IMR-90 (cell line): ENCODE results near the gene CAST. TPM values are rescaled to one million over a fixed set of nuclear protein-coding genes. Genes with fewer than 3 reads are reported as not detected.
A peak's percentile ranks its signal among the peaks of the same experiment; 100 is the strongest.

Source experiments
- ATAC-seq: fragments of 200-7000 bp; cut with Tn5 transposase; 2 replicates; pipeline ENCODE4 v1.9.1; 2020; ENCODE audit warnings: low read depth, mild to moderate bottlenecking, moderate library complexity
- BruUV-seq: library from RNA; stranded (reverse); fragments of 400-500 nt; replicated peaks from 2 replicates; lab custom pipeline; 2021; lab: Mats Ljungman, UMichigan
- CTCF ChIA-PET: fragments of 300-600 bp; formaldehyde crosslinking; extraction: SDS; loops from one replicate; lab custom pipeline; 2021; ENCODE audit warnings: antibody characterized with exemption; lab: Yijun Ruan, JAX
- POLR2A ChIA-PET: fragments of 300-600 bp; sonication (Branson Sonifier 250); formaldehyde crosslinking; loops from one replicate; lab custom pipeline; 2022; ENCODE audit warnings: antibody characterized with exemption; ENCODE audit not compliant: unreplicated experiment; lab: Charles Lee
- DNase-seq: peaks from one replicate; pipeline ENCODE4 v3.0.0; 2013
- H2AFZ ChIP-seq: replicated peaks from 2 replicates; pipeline ENCODE3; 2013; ENCODE audit warnings: low read length, mild to moderate bottlenecking; ENCODE audit not compliant: poor library complexity
- H2AK5ac ChIP-seq: 2 replicates; pipeline ENCODE4 v1.6.1; 2013; ENCODE audit warnings: low read depth, low read length, inconsistent platforms
- H2AK9ac ChIP-seq: replicated peaks from 2 replicates; pipeline ENCODE3; 2013; ENCODE audit warnings: mild to moderate bottlenecking, low read depth, low read length, moderate library complexity; ENCODE audit not compliant: poor library complexity
- H2BK120ac ChIP-seq: 2 replicates; pipeline ENCODE4 v1.6.1; 2013; ENCODE audit warnings: low read depth, low read length, inconsistent platforms
- H2BK15ac ChIP-seq: 3 replicates; pipeline ENCODE4 v1.6.1; 2013; ENCODE audit warnings: low read depth, low read length, inconsistent platforms
- H2BK20ac ChIP-seq: 2 replicates; pipeline ENCODE4 v1.6.1; 2013; ENCODE audit warnings: low read depth, mild to moderate bottlenecking, inconsistent platforms, low read length, moderate library complexity
- H2BK5ac ChIP-seq: 2 replicates; pipeline ENCODE4 v1.6.1; 2013; ENCODE audit warnings: mild to moderate bottlenecking, low read depth, low read length, inconsistent platforms; ENCODE audit not compliant: poor library complexity, severe bottlenecking
- H3K14ac ChIP-seq: replicated peaks from 2 replicates; pipeline ENCODE4 v1.6.1; 2013; ENCODE audit warnings: low read depth, low read length, inconsistent platforms
- H3K18ac ChIP-seq: 2 replicates; pipeline ENCODE4 v1.6.1; 2013; ENCODE audit warnings: low read depth, low read length, control low read depth
- H3K23ac ChIP-seq: 2 replicates; pipeline ENCODE4 v1.6.1; 2013; ENCODE audit warnings: low read depth, low read length, inconsistent platforms
- H3K27ac ChIP-seq: 2 replicates; pipeline ENCODE4 v1.5.1; 2013; ENCODE audit warnings: mild to moderate bottlenecking, control low read depth, low read length; ENCODE audit not compliant: insufficient read depth
- H3K27me3 ChIP-seq: 2 replicates; pipeline ENCODE4 v1.6.1; 2013; ENCODE audit warnings: low read length; ENCODE audit not compliant: control insufficient read depth, insufficient read depth
- H3K36me3 ChIP-seq: 2 replicates; pipeline ENCODE4 v1.6.1; 2013; ENCODE audit warnings: low read length, mixed read lengths; ENCODE audit not compliant: control insufficient read depth, insufficient read depth
- H3K4ac ChIP-seq: 2 replicates; pipeline ENCODE4 v1.6.1; 2013; ENCODE audit warnings: low read depth, low read length, inconsistent platforms
- H3K4me1 ChIP-seq: 2 replicates; pipeline ENCODE4 v1.6.1; 2013; ENCODE audit warnings: low read length, mixed read lengths; ENCODE audit not compliant: control insufficient read depth, insufficient read depth
- H3K4me2 ChIP-seq: 2 replicates; pipeline ENCODE4 v1.6.1; 2013; ENCODE audit warnings: low read depth, mild to moderate bottlenecking, control low read depth, low read length, moderate library complexity
- H3K4me3 ChIP-seq: 2 replicates; pipeline ENCODE4 v1.5.1; 2013; ENCODE audit warnings: low read depth, mild to moderate bottlenecking, control low read depth, low read length, moderate library complexity; ENCODE audit not compliant: insufficient read depth
- H3K56ac ChIP-seq: 2 replicates; pipeline ENCODE4 v1.6.1; 2013; ENCODE audit warnings: low read length, inconsistent platforms; ENCODE audit not compliant: insufficient read depth; ENCODE audit errors: extremely low read depth
- H3K79me1 ChIP-seq, 2 experiments: 2 replicates each; pipeline ENCODE4 v1.6.1; 2013; ENCODE audit warnings: low read length in 2 of 2, inconsistent platforms in 1 of 2, low read depth in 1 of 2
- H3K9ac ChIP-seq: 2 replicates; pipeline ENCODE4 v1.6.1; 2013; ENCODE audit warnings: low read depth, low read length, control low read depth
- H3K9me1 ChIP-seq: 2 replicates; pipeline ENCODE4 v1.6.1; 2013; ENCODE audit warnings: low read length, inconsistent platforms; ENCODE audit not compliant: insufficient read depth
- H3K9me3 ChIP-seq: 2 replicates; pipeline ENCODE4 v1.6.1; 2013; ENCODE audit warnings: low read length; ENCODE audit not compliant: control insufficient read depth, insufficient read depth
- H4K20me1 ChIP-seq: 2 replicates; pipeline ENCODE4 v1.6.1; 2013; ENCODE audit warnings: low read length, inconsistent platforms; ENCODE audit not compliant: insufficient read depth
- H4K5ac ChIP-seq: 2 replicates; pipeline ENCODE4 v1.6.1; 2013; ENCODE audit warnings: mild to moderate bottlenecking, low read depth, low read length, control low read depth
- H4K8ac ChIP-seq, 2 experiments: 2 replicates each; pipeline ENCODE4 v1.6.1; 2013; ENCODE audit warnings: low read depth in 2 of 2, low read length in 2 of 2, control low read depth in 1 of 2, inconsistent platforms in 1 of 2
- H4K91ac ChIP-seq: 2 replicates; pipeline ENCODE4 v1.6.1; 2013; ENCODE audit warnings: low read depth, low read length, inconsistent platforms; ENCODE audit not compliant: insufficient read depth
- BHLHE40 ChIP-seq: fragments of 150-350 bp; IDR thresholded peaks from 2 replicates; pipeline ENCODE4 v1.6.1; 2016; ENCODE audit warnings: mild to moderate bottlenecking, low read depth, low read length
- CHD1 ChIP-seq: IDR thresholded peaks from 2 replicates; pipeline ENCODE4 v1.6.1; 2012; ENCODE audit warnings: low read depth, low read length, improper control_type of control experiment
- CTCF ChIP-seq: conservative IDR thresholded peaks from 2 replicates; pipeline ENCODE4 v1.5.1; 2012; ENCODE audit warnings: mild to moderate bottlenecking, low read depth, low read length, improper control_type of control experiment
- ELK1 ChIP-seq: fragments of 150-350 bp; IDR thresholded peaks from 2 replicates; pipeline ENCODE4 v1.6.1; 2016; ENCODE audit warnings: low read depth, mild to moderate bottlenecking, low read length, moderate library complexity, borderline replicate concordance
- MAFK ChIP-seq: IDR thresholded peaks from 2 replicates; pipeline ENCODE4 v1.6.1; 2012; ENCODE audit warnings: low read depth, low read length, improper control_type of control experiment
- MXI1 ChIP-seq: IDR thresholded peaks from 2 replicates; pipeline ENCODE4 v1.6.1; 2012; ENCODE audit warnings: low read depth, mild to moderate bottlenecking, low read length, moderate library complexity, borderline replicate concordance
- NFE2L2 ChIP-seq: fragments of 150-350 bp; IDR thresholded peaks from 2 replicates; pipeline ENCODE4 v1.6.1; 2016; ENCODE audit warnings: low read depth, mild to moderate bottlenecking, low read length
- POLR2A ChIP-seq: IDR thresholded peaks from 2 replicates; pipeline ENCODE4 v1.6.1; 2012; ENCODE audit warnings: mild to moderate bottlenecking, low read depth, low read length
- RAD21 ChIP-seq: IDR thresholded peaks from 2 replicates; pipeline ENCODE4 v1.6.1; 2012; ENCODE audit warnings: low read length, improper control_type of control experiment
- RCOR1 ChIP-seq: IDR thresholded peaks from 2 replicates; pipeline ENCODE4 v1.6.1; 2012; ENCODE audit warnings: mild to moderate bottlenecking, low read length, improper control_type of control experiment; ENCODE audit not compliant: insufficient replicate concordance
- RFX5 ChIP-seq: IDR thresholded peaks from 2 replicates; pipeline ENCODE4 v1.8.0; 2012; ENCODE audit warnings: low read depth, mild to moderate bottlenecking, low read length, moderate library complexity
- SMC3 ChIP-seq: fragments of 150-350 bp; IDR thresholded peaks from 2 replicates; pipeline ENCODE4 v1.6.1; 2016; ENCODE audit warnings: low read depth, mild to moderate bottlenecking, antibody characterized with exemption, low read length, moderate library complexity
- USF2 ChIP-seq: fragments of 150-350 bp; IDR thresholded peaks from 2 replicates; pipeline ENCODE4 v1.6.1; 2017; ENCODE audit warnings: mild to moderate bottlenecking, antibody characterized with exemption, low read length, low read depth
- WGBS, 2 experiments: methylation state at CpG; one replicate each; pipeline versions ENCODE4 v1.1.5 to v1.1.7; 2013; ENCODE audit warnings: missing lambda C conversion rate in 2 of 2; ENCODE audit not compliant: insufficient read length in 1 of 2; ENCODE audit errors: extremely low coverage in 2 of 2; 5-methylcytosine and 5-hydroxymethylcytosine counted together
- dilution Hi-C: fragments of 300-500 bp; cut with HindIII; formaldehyde crosslinking; loops from one replicate; pipeline ENCODE4 v1.14.3; 2018; ENCODE audit warnings: low sequenced_read_pairs; ENCODE audit not compliant: unreplicated experiment
- in situ Hi-C: fragments of 300-500 bp; cut with MboI; formaldehyde crosslinking; loops from 3 replicates; pipeline ENCODE4 v1.14.3; 2019; ENCODE audit warnings: low sequenced_read_pairs, inconsistent platforms, mixed read lengths
- intact Hi-C: fragments of 100-400 bp; cut with micrococcal nuclease; formaldehyde crosslinking; loops from 2 replicates; pipeline ENCODE4 v1.10.0; 2022
- polyA plus RNA-seq, 3 experiments: library from polyadenylated mRNA; depleted of rRNA; stranded (reverse); fragments of >200 nt; gene quantifications; 2 replicates each; pipeline ENCODE4 v1.2.3, GENCODE V29; 2012; ENCODE audit warnings: low replicate concordance in 1 of 3
- total RNA-seq: library from RNA; depleted of rRNA; stranded (reverse); fragments of >200 nt; gene quantifications from 2 replicates; pipeline ENCODE4 v1.2.3, GENCODE V29; 2012

Gene CAST
- total and polyA plus RNA-seq, 2 of the 4 experiments (the other 2 are of a cell fraction), result 91.3 to 128 TPM

GRCh38 chr5:96614110-96614691, 48.0 kb upstream of the CAST start:
- Histone ChIP-seq H2AK5ac (no peak overlapping the region; the same call in 1 of the 2 replicates), H2BK5ac (peak overlapping the region; percentile 73), H3K27ac (peak overlapping the region; percentile 44), H3K4me3 (peak overlapping the region; percentile 1; the same call in 1 of the 2 replicates), H3K36me3 (no peaks in the 10 kb centered on the region), H4K5ac (no peak overlapping the region), H3K18ac (no peak overlapping the region), H2BK15ac (peak overlapping the region; percentile 5; the same call in 1 of the 3 replicates), H3K56ac (no peak overlapping the region; the same call in 1 of the 2 replicates), H3K14ac (peak overlapping the region; percentile 41), H3K4me2 (peak overlapping the region; percentile 64), H3K4ac (peak overlapping the region; percentile 5), H3K79me1 (no peaks in the 10 kb centered on the region), H4K91ac (no peak overlapping the region), H3K9me1 (peaks cover 3% of the 10 kb centered on the region), H2AK9ac (no peak overlapping the region), H3K27me3 (no peaks in the 10 kb centered on the region), H3K4me1 (no peaks in the 10 kb centered on the region; the same call in 1 of the 2 replicates), H4K8ac (peak overlapping the region in 1 of 2 experiments; percentile 35; a peak in 1 of 4 replicates), H3K9ac (peak overlapping the region; percentile 21; the same call in 1 of the 2 replicates), H2BK120ac (peak overlapping the region; percentile 72; the same call in 1 of the 2 replicates), H2AFZ (peak overlapping the region; percentile 25), H3K9me3 (peaks cover 2% of the 10 kb centered on the region; the same call in 1 of the 2 replicates), H4K20me1 (peaks cover 5% of the 10 kb centered on the region; the same call in 1 of the 2 replicates), H3K23ac (peak overlapping the region; percentile 5; the same call in 1 of the 2 replicates), H2BK20ac (peak overlapping the region; percentile 70; the same call in 1 of the 2 replicates)
- no TSS peak for BruUV-seq
- dilution Hi-C loops, result no loop called here
- ATAC-seq, result peak; percentile 94
- 20% methylated on average over 1 of the region's 6 CpGs; no CpG with 5 or more reads in 1 of the 2 experiments for WGBS, 2 experiments
- peak; percentile 96 for DNase-seq
- intact Hi-C loops, result loop anchor here (1.0 to 10.0 kb wide), 7 partner anchors 49 to 548 kb away; partner anchors contain the start of gene LNPEP
- ChIA-PET CTCF (interaction anchor here (0.8 to 1.6 kb wide), 13 partner anchors 10 to 269 kb away, joined by 3 to 14 read pairs (median 4); no protein-coding TSS in a partner anchor), POLR2A (no interaction called here)
- in situ Hi-C loops, result loop anchor here (10.0 to 25.0 kb wide), 3 partner anchors 71 to 548 kb away; no protein-coding TSS in a partner anchor
- TF ChIP-seq MAFK (no peak; the same call in 1 of the 2 replicates), MXI1 (0 out of 2 replicates have a peak, but pooled peaks have one; percentile 41), BHLHE40 (no peak; the same call in 1 of the 2 replicates), SMC3 (peak; percentile 93), POLR2A (no peak), ELK1 (no peak), RAD21 (peak; percentile 91), CTCF (peak; percentile 71), CHD1 (no peak), USF2 (no peak), RFX5 (no peak), NFE2L2 (no peak), RCOR1 (no peak)
